Panc1 (cell line): ENCODE measurements around the gene PIERCE2. TPM values are rescaled to one million over a fixed set of nuclear protein-coding genes. Genes with fewer than 3 reads are reported as not detected.

Source experiments
- ATAC-seq: fragments of 200-7000 bp; cut with Tn5 transposase; 2 replicates; pipeline ENCODE4 v1.9.1; 2020; ENCODE audit warnings: mild to moderate bottlenecking, moderate library complexity
- BruUV-seq: library from RNA; stranded (reverse); fragments of 400-500 nt; replicated peaks from 2 replicates; lab custom pipeline; 2021; lab: Mats Ljungman, UMichigan
- CTCF ChIA-PET: fragments of 300-600 bp; sonication (Branson Sonifier 250); formaldehyde crosslinking; loops from one replicate; lab custom pipeline; 2022; ENCODE audit warnings: antibody characterized with exemption; lab: Charles Lee
- POLR2A ChIA-PET: fragments of 300-600 bp; sonication (Branson Sonifier 250); formaldehyde crosslinking; loops from one replicate; lab custom pipeline; 2022; ENCODE audit warnings: antibody characterized with exemption; lab: Charles Lee
- DNase-seq: peaks from one replicate; pipeline ENCODE4 v3.0.0-alpha.2; 2010; ENCODE audit warnings: low read depth, low spot score
- H3K27ac ChIP-seq: 2 replicates; pipeline ENCODE4 v1.5.1; 2011; ENCODE audit warnings: mild to moderate bottlenecking, low read length, inconsistent platforms
- H3K27me3 ChIP-seq: fragments of 200-500 bp; sonication (Bioruptor generic); 2 replicates; pipeline ENCODE4 v1.6.0; 2014; ENCODE audit warnings: low read length, inconsistent platforms; ENCODE audit not compliant: control insufficient read depth, insufficient read depth
- H3K36me3 ChIP-seq: fragments of 200-500 bp; sonication (Bioruptor generic); 2 replicates; pipeline ENCODE4 v1.5.1; 2014; ENCODE audit warnings: inconsistent platforms, mild to moderate bottlenecking, low read length, moderate library complexity; ENCODE audit not compliant: control insufficient read depth, insufficient read depth
- H3K4me1 ChIP-seq: 2 replicates; pipeline ENCODE4 v1.5.1; 2011; ENCODE audit warnings: inconsistent platforms, mild to moderate bottlenecking, low read length, moderate library complexity; ENCODE audit not compliant: control insufficient read depth, insufficient read depth
- H3K4me3 ChIP-seq, 2 experiments: 2 replicates each; pipeline ENCODE4 v1.5.1; 2011 to 2012; ENCODE audit warnings: low read depth in 2 of 2, low read length in 2 of 2, mild to moderate bottlenecking in 2 of 2, inconsistent platforms in 1 of 2, moderate library complexity in 1 of 2
- H3K9me3 ChIP-seq: fragments of 200-500 bp; sonication (Bioruptor generic); 2 replicates; pipeline ENCODE4 v1.5.1; 2014; ENCODE audit warnings: low read depth, mild to moderate bottlenecking, inconsistent platforms, low read length, moderate library complexity; ENCODE audit not compliant: control insufficient read depth, insufficient read depth
- POLR2AphosphoS5 ChIP-seq: IDR thresholded peaks from 2 replicates; pipeline ENCODE4 v1.6.1; 2012; ENCODE audit warnings: mild to moderate bottlenecking, low read depth, low read length, moderate library complexity
- SIN3A ChIP-seq: IDR thresholded peaks from 2 replicates; pipeline ENCODE4 v1.6.1; 2012; ENCODE audit warnings: low read depth, mild to moderate bottlenecking, low read length, moderate library complexity, borderline replicate concordance; ENCODE audit not compliant: insufficient read depth
- TCF7L2 ChIP-seq: IDR thresholded peaks from 2 replicates; pipeline ENCODE4 v1.6.1; 2011; ENCODE audit warnings: mild to moderate bottlenecking, low read depth, low read length, inconsistent platforms
- in situ Hi-C: cut with HindIII; loops from 2 replicates; pipeline ENCODE4 v1.10.0; 2016; ENCODE audit warnings: low sequenced_read_pairs, low pct_unique_long_range_greater_than_20kb
- intact Hi-C: fragments of 100-400 bp; cut with micrococcal nuclease; formaldehyde crosslinking; loops from one replicate; pipeline ENCODE4 v1.10.0; 2022; ENCODE audit not compliant: unreplicated experiment
- total RNA-seq: library from RNA; stranded (reverse); gene quantifications from one replicate; pipeline ENCODE4 v1.2.1, GENCODE V29; 2021; ENCODE audit not compliant: unreplicated experiment
- TF ChIP-seq, protein P1 (sequence below), 2 experiments: IDR thresholded peaks; 2 replicates each; pipeline ENCODE4 v1.6.1; 2011 to 2012; ENCODE audit warnings: low read depth in 2 of 2, control low read depth in 1 of 2, low read length in 1 of 2, mild to moderate bottlenecking in 1 of 2, moderate library complexity in 1 of 2; ENCODE audit not compliant: insufficient read depth in 1 of 2
- TF ChIP-seq, protein P2 (sequence below): fragments of 450-650 bp; IDR thresholded peaks from 2 replicates; pipeline ENCODE4 v1.5.1; 2017; ENCODE audit warnings: mild to moderate bottlenecking

Gene PIERCE2
- total RNA-seq, 1 experiment from 2014 or later, result 2.8 TPM

DNA sequence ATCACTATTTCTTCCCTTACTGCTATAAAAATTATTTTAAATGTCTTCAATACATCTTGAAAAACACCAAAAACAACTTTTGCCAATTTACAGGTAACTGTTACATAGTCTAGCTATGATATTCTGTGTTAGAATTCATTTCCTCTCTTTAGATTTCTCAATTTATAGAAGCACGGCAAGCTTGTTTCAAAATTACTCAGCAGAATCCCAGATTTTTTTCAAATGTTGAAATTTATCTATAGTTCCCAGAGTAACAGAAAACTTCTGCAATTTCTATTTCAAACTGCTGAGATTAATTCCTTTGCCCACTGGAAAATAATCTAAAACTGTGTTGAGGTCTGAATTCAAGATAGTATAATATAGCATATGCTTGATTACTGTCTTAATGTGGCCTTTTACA, 41.3 kb upstream of the PIERCE2 start:
- Histone ChIP-seq H3K36me3 (no peaks in the 10 kb centered on the region), H3K4me3 (no peak overlapping the region), H3K4me1 (no peaks in the 10 kb centered on the region), H3K27me3 (no peaks in the 10 kb centered on the region), H3K27ac (no peak overlapping the region), H3K9me3 (no peaks in the 10 kb centered on the region)
- ATAC-seq, result no peak
- in situ Hi-C loops, result no loop called here
- POLR2A ChIA-PET, result no interaction called here
- BruUV-seq, result no TSS peak
- intact Hi-C loops, result no loop called here
- TF ChIP-seq, protein P1, sequence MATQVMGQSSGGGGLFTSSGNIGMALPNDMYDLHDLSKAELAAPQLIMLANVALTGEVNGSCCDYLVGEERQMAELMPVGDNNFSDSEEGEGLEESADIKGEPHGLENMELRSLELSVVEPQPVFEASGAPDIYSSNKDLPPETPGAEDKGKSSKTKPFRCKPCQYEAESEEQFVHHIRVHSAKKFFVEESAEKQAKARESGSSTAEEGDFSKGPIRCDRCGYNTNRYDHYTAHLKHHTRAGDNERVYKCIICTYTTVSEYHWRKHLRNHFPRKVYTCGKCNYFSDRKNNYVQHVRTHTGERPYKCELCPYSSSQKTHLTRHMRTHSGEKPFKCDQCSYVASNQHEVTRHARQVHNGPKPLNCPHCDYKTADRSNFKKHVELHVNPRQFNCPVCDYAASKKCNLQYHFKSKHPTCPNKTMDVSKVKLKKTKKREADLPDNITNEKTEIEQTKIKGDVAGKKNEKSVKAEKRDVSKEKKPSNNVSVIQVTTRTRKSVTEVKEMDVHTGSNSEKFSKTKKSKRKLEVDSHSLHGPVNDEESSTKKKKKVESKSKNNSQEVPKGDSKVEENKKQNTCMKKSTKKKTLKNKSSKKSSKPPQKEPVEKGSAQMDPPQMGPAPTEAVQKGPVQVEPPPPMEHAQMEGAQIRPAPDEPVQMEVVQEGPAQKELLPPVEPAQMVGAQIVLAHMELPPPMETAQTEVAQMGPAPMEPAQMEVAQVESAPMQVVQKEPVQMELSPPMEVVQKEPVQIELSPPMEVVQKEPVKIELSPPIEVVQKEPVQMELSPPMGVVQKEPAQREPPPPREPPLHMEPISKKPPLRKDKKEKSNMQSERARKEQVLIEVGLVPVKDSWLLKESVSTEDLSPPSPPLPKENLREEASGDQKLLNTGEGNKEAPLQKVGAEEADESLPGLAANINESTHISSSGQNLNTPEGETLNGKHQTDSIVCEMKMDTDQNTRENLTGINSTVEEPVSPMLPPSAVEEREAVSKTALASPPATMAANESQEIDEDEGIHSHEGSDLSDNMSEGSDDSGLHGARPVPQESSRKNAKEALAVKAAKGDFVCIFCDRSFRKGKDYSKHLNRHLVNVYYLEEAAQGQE (IDR thresholded peaks at IDR 0.05; ENCODE audit: insufficient read depth in 1 of 2, low read depth in 2 of 2, low read length in 1 of 2), result no peak
- TF ChIP-seq SIN3A, result no peak
- TF ChIP-seq, protein P2, sequence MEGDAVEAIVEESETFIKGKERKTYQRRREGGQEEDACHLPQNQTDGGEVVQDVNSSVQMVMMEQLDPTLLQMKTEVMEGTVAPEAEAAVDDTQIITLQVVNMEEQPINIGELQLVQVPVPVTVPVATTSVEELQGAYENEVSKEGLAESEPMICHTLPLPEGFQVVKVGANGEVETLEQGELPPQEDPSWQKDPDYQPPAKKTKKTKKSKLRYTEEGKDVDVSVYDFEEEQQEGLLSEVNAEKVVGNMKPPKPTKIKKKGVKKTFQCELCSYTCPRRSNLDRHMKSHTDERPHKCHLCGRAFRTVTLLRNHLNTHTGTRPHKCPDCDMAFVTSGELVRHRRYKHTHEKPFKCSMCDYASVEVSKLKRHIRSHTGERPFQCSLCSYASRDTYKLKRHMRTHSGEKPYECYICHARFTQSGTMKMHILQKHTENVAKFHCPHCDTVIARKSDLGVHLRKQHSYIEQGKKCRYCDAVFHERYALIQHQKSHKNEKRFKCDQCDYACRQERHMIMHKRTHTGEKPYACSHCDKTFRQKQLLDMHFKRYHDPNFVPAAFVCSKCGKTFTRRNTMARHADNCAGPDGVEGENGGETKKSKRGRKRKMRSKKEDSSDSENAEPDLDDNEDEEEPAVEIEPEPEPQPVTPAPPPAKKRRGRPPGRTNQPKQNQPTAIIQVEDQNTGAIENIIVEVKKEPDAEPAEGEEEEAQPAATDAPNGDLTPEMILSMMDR, result no peak
- no peak for TF ChIP-seq TCF7L2
- no peak for TF ChIP-seq POLR2AphosphoS5
- DNase-seq, result no peak
- CTCF ChIA-PET, result no interaction called here

DNA sequence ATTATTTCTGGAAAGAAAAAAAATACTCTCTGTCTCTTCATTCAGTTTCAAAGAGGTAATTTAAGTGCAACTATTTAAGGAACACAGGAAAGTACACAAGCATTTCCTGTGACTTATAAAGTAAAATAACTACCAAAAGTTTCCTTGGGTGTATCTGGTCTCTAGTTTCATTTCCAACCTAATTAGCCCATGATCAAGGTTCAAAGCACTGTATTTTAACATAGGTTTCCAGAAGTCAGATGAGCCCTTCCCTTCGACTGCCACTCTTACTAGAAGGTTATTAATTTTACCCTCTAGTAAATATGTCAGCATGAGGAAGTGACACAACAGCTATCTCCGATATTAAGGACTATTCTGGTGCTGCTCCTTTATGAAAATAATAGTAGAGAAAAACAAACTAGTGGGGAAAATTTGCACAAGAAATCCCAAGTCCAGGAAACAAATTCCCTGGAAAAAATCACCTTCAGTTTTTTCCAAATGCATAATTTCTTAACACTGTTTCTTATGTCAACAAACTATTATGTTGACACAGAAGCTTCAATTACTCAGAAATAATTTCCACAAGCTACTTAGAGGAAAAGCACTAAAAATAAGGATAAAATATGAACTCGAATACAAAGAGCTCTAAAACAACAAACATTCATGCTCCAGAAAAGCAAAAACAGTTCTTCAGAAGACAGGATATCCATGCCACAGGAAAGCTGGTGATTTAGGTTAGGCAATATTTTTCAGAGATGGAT, 35.4 kb upstream of the PIERCE2 start:
- TF ChIP-seq TCF7L2 (no peak), SIN3A (no peak)
- TF ChIP-seq, protein P2, result no peak
- TF ChIP-seq, protein P1 (IDR thresholded peaks at IDR 0.05; ENCODE audit: insufficient read depth in 1 of 2, low read depth in 2 of 2, low read length in 1 of 2), result no peak
- POLR2A ChIA-PET, result no interaction called here
- ATAC-seq (no peak), DNase-seq (no peak)
- Histone ChIP-seq H3K4me1 (no peaks in the 10 kb centered on the region), H3K27me3 (no peaks in the 10 kb centered on the region), H3K4me3 (no peak overlapping the region), H3K36me3 (no peaks in the 10 kb centered on the region), H3K27ac (no peak overlapping the region), H3K9me3 (no peaks in the 10 kb centered on the region)
- in situ Hi-C loops (no loop called here), intact Hi-C loops (no loop called here)
- no TSS peak for BruUV-seq
- CTCF ChIA-PET, result no interaction called here
